Measurements from ENCODE around the gene PAAF1. TPM values are rescaled to one million over a fixed set of nuclear protein-coding genes. Genes with fewer than 3 reads are reported as not detected.

PAAF1 gene
- total and polyA plus RNA-seq, 4 donors: 10.2 to 23.3 (median 13.9) TPM

DNA sequence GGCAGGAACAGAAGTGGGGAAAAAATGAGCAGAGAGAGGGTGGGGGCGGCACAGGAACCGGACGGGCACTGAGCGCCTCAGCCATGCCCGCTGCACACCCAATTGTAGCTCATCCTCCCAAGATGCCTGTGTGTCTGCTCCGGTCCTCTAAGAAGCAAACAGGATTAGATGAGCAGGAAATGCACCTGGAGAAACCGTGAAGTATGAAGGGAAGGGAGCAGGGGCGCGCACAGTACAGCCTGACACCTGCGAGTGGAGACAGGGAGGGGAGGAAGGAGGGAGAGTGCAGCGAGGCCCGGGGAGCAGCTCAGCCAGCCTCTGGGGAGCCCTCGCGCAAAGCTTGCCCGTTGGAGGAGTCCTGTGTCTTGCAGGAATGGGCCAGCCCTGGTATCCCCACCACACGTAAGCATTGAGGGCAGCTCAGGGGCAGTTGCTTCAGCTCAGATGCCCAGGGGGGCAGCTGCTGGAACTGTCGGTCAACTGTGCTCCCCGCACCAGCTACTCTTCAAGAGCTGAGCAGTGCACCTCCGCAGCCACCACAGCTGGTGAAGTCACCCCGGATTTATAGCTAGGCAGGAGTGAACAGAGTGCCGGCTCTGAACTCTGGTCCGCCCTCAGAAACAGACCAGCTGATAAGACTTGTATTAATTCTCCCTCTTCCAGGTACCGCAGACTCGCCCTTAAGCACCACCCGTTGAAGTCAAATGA, 81.0 kb downstream of the PAAF1 start:
- H3K9ac ChIP-seq (ENCODE audit: insufficient read depth in 1 of 2, low read length in 2 of 2): no peak overlapping the region
- H3K36me3 ChIP-seq (ENCODE audit: control insufficient read depth in 4 of 4, insufficient read depth in 4 of 4, low read length in 4 of 4): no peaks in the 10 kb centered on the region
- no peaks in the 10 kb centered on the region for H3K9me3 ChIP-seq (ENCODE audit: control insufficient read depth in 4 of 4, insufficient read depth in 3 of 4, low read length in 3 of 4)
- DNase-seq (no peak), ATAC-seq (ENCODE audit: insufficient read depth, low FRiP score) (no peak)
- TF ChIP-seq, protein P1, sequence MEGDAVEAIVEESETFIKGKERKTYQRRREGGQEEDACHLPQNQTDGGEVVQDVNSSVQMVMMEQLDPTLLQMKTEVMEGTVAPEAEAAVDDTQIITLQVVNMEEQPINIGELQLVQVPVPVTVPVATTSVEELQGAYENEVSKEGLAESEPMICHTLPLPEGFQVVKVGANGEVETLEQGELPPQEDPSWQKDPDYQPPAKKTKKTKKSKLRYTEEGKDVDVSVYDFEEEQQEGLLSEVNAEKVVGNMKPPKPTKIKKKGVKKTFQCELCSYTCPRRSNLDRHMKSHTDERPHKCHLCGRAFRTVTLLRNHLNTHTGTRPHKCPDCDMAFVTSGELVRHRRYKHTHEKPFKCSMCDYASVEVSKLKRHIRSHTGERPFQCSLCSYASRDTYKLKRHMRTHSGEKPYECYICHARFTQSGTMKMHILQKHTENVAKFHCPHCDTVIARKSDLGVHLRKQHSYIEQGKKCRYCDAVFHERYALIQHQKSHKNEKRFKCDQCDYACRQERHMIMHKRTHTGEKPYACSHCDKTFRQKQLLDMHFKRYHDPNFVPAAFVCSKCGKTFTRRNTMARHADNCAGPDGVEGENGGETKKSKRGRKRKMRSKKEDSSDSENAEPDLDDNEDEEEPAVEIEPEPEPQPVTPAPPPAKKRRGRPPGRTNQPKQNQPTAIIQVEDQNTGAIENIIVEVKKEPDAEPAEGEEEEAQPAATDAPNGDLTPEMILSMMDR (IDR thresholded peaks at IDR 0.05; ENCODE audit: control extremely low read depth, extremely low read depth): no peak
- H3K27me3 ChIP-seq (ENCODE audit: control insufficient read depth in 3 of 3, insufficient read depth in 3 of 3, low read length in 2 of 3): peaks cover 0 to 13% (median 8%) of the 10 kb centered on the region in 3 donors
- 71% methylated on average over 25 of the region's 25 CpGs for WGBS, 2 donors
- no peak overlapping the region for H3K27ac ChIP-seq (ENCODE audit: low read depth in 1 of 2, low read length in 1 of 2)
- no peaks in the 10 kb centered on the region for H3K4me1 ChIP-seq (ENCODE audit: control insufficient read depth in 5 of 5, insufficient read depth in 5 of 5, low read length in 5 of 5)
- no peak overlapping the region for H3K4me3 ChIP-seq

- H3K9me3 ChIP-seq (ENCODE audit: control insufficient read depth in 4 of 4, insufficient read depth in 3 of 4, low read length in 3 of 4): no peaks in the 10 kb centered on the region
- peaks cover 0 to 13% (median 8%) of the 10 kb centered on the region in 3 donors for H3K27me3 ChIP-seq (ENCODE audit: control insufficient read depth in 3 of 3, insufficient read depth in 3 of 3, low read length in 2 of 3)
- no peak overlapping the region for H3K9ac ChIP-seq (ENCODE audit: insufficient read depth in 1 of 2, low read length in 2 of 2)
- TF ChIP-seq, protein P1 (IDR thresholded peaks at IDR 0.05; ENCODE audit: control extremely low read depth, extremely low read depth): no peak
- H3K36me3 ChIP-seq (ENCODE audit: control insufficient read depth in 4 of 4, insufficient read depth in 4 of 4, low read length in 4 of 4): no peaks in the 10 kb centered on the region
- no peak overlapping the region for H3K4me3 ChIP-seq
- no peak for ATAC-seq (ENCODE audit: insufficient read depth, low FRiP score)
- H3K27ac ChIP-seq (ENCODE audit: low read depth in 1 of 2, low read length in 1 of 2): no peak overlapping the region
- no peak for DNase-seq
- WGBS, 2 donors: 89 to 91% methylated on average over 18 of the region's 18 CpGs
- no peaks in the 10 kb centered on the region for H3K4me1 ChIP-seq (ENCODE audit: control insufficient read depth in 5 of 5, insufficient read depth in 5 of 5, low read length in 5 of 5)
Observed at GRCh38 chr11:73958521-73959141, 81.8 kb downstream of the PAAF1 start.

DNA sequence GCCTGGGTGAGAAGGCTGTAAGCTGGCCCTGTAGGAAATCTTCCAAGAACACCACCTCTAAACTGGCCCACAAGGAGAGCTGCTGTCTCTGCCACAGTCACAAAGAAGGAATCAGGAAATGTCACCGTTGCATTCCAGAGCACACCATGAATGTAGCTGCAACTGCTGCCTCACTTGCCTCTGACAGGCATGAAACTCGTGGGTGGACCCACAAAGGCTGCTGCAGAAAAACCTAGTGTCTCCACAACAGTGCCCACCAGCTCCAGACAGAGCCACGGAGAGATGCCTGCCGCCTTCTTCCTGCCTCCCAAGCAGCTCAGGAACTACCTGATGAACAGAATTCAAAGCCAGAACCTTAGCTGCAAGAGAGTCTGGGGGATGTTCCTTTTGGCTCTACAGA, 84.5 kb downstream of the PAAF1 start:
- Histone ChIP-seq H3K9ac (ENCODE audit: insufficient read depth in 1 of 2, low read length in 2 of 2) (no peak overlapping the region), H3K27me3 (ENCODE audit: control insufficient read depth in 3 of 3, insufficient read depth in 3 of 3, low read length in 2 of 3) (peaks cover 0 to 9% (median 3%) of the 10 kb centered on the region in 3 donors), H3K9me3 (ENCODE audit: control insufficient read depth in 4 of 4, insufficient read depth in 3 of 4, low read length in 3 of 4) (no peaks in the 10 kb centered on the region), H3K4me1 (ENCODE audit: control insufficient read depth in 5 of 5, insufficient read depth in 5 of 5, low read length in 5 of 5) (peaks cover 0 to 3% (median 0%) of the 10 kb centered on the region in 5 donors), H3K27ac (ENCODE audit: low read depth in 1 of 2, low read length in 1 of 2) (no peak overlapping the region), H3K4me3 (no peak overlapping the region), H3K36me3 (ENCODE audit: control insufficient read depth in 4 of 4, insufficient read depth in 4 of 4, low read length in 4 of 4) (no peaks in the 10 kb centered on the region)
- DNase-seq (no peak), ATAC-seq (ENCODE audit: insufficient read depth, low FRiP score) (no peak)
- 66 to 74% methylated on average over 4 of the region's 4 CpGs for WGBS, 2 donors
- TF ChIP-seq, protein P1 (IDR thresholded peaks at IDR 0.05; ENCODE audit: control extremely low read depth, extremely low read depth): no peak

All from lung (tissue), 12 donors.